ENCODE measurements around the gene PARD3. TPM values are rescaled to one million over a fixed set of nuclear protein-coding genes. Genes with fewer than 3 reads are reported as not detected.
A peak's percentile ranks its signal among the peaks of the same experiment; 100 is the strongest.

Gene PARD3
- total and polyA plus RNA-seq, 12 donors, result 17.0 to 93.8 (median 47.3) TPM

DNA sequence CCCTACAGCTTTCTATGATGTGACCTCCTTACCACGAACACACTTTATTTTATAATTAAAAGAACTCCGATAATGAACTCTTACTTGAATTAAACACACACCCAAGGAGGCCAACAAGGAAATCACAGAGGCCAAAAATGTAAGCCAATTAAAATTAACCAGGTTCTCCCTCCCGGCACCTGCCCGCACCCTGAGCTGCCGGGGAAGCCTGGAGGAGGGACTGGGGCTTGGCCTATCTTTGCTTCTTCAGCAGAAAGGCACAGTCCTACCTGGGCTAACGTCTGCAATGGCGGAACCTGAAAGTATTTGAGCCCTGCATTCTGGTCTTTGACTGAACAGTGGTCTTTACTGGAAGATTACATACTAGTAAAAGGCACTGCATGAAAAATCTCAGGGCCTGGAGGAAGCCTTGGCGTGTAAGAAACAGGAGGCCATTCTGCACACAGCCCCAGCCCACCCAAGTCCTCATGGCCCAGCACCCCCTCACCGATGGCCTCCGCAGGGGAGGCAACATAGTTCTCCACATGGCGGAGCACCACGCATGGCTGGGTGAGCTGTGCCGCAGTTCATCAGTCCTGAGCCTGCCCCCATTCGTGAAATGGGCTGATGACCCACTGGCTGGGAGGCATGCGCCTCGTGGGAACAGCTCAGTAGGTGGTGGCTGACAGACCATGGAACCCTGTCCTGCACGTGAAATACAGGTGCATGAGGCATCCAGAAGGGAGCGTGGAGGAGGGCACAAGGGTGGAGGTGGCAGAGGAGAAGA, 173.8 kb downstream of the PARD3 start:
- peaks cover 0 to 25% of the 10 kb centered on the region in 2 donors for H3K4me1 ChIP-seq (replicated peaks in 1 of 2)
- H3K4me3 ChIP-seq, result no peak overlapping the region
- no peak overlapping the region for H3K27ac ChIP-seq
- H3K9me3 ChIP-seq (replicated peaks in 1 of 3), result no peaks in the 10 kb centered on the region
- no peaks in the 10 kb centered on the region for H3K27me3 ChIP-seq
- intact Hi-C loops (cut with DNase I), result no loop called here
- DNase-seq, result no peak
- WGBS, 4 donors, result 89 to 97% (median 95%) methylated on average over 11 to 18 of the region's 18 CpGs
- H3K36me3 ChIP-seq (replicated peaks in 1 of 2), result no peaks in the 10 kb centered on the region
- TF ChIP-seq POLR2A (IDR thresholded peaks at IDR 0.05), result no peak
- TF ChIP-seq, protein P1, sequence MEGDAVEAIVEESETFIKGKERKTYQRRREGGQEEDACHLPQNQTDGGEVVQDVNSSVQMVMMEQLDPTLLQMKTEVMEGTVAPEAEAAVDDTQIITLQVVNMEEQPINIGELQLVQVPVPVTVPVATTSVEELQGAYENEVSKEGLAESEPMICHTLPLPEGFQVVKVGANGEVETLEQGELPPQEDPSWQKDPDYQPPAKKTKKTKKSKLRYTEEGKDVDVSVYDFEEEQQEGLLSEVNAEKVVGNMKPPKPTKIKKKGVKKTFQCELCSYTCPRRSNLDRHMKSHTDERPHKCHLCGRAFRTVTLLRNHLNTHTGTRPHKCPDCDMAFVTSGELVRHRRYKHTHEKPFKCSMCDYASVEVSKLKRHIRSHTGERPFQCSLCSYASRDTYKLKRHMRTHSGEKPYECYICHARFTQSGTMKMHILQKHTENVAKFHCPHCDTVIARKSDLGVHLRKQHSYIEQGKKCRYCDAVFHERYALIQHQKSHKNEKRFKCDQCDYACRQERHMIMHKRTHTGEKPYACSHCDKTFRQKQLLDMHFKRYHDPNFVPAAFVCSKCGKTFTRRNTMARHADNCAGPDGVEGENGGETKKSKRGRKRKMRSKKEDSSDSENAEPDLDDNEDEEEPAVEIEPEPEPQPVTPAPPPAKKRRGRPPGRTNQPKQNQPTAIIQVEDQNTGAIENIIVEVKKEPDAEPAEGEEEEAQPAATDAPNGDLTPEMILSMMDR (IDR thresholded peaks at IDR 0.05), result no peak

DNA sequence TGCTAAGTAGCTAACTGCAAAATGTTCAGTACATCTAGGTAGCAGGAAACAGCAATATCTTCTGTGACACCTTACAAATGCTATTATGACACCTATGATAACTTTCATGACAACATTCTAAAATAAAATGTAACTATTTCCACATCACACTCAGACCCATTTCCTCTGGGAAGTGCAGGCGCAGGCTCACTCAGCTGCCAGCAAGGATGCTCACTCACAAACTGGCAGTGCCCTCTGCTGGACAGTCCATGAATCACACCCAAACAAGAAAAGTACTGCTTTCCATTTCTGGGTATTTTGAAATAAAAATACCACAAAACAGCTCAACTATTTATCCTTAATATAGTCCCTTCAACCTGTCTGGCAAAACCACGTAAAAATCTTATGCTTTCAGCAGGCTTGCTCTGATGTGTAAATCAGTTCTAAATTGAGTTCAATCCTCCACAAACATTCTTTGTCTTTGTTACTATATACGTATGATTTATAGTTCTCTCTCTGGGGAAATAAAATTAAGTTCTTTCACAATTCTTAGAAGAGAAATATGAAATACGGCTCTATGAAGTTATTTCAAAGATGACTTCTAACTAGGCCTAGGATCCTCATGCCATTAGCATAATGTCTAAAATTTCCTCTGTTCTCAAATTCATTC, 176.6 kb downstream of the PARD3 start:
- Histone ChIP-seq H3K9me3 (replicated peaks in 1 of 3) (no peaks in the 10 kb centered on the region), H3K4me3 (no peak overlapping the region), H3K27me3 (no peaks in the 10 kb centered on the region), H3K27ac (no peak overlapping the region), H3K36me3 (replicated peaks in 1 of 2) (no peaks in the 10 kb centered on the region), H3K4me1 (replicated peaks in 1 of 2) (peaks cover 0 to 25% of the 10 kb centered on the region in 2 donors)
- TF ChIP-seq, protein P1 (IDR thresholded peaks at IDR 0.05), result peak; percentile 91 to 97 (median 94)
- no peak for TF ChIP-seq POLR2A (IDR thresholded peaks at IDR 0.05)
- intact Hi-C loops (cut with DNase I), result loop anchor here (5.0 to 10.0 kb wide), 3 partner anchors 1304 to 1444 kb away; partner anchors contain the start of gene NRP1 (in 2 of the 2)
- WGBS, 4 donors, result 21 to 28% (median 22%) methylated on average over 4 of the region's 4 CpGs
- DNase-seq, result peak; percentile 82 to 96 (median 90)

DNA sequence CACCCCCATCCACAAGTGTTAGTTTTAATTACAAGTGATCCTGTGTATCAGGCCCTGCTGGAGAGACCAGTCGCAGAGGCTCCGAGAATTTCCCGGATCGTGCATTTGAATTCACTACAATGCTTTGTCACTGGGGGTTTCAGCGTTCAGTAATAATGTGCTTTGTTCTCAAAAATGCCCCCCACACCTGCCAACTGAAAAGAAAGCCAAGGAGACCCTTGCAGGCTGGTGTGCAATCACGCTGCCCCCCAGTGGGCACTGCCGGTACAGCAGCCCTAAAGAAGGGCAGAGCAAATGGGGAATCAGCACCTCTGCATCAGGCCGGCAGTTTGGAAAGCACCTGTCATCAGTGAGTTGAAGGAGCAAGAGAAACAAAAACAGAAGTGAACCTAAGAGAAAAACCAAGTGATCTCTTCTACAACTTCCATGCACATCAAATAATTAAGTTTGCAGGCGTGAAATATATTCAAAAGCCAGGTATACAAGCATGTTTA, 177.6 kb downstream of the PARD3 start:
- peak overlapping the region in 1 of 4 donors; percentile 4 for H3K4me3 ChIP-seq
- no peaks in the 10 kb centered on the region for H3K27me3 ChIP-seq
- 29 to 44% (median 33%) methylated on average over 2 to 9 of the region's 9 CpGs for WGBS, 4 donors
- no peaks in the 10 kb centered on the region for H3K36me3 ChIP-seq (replicated peaks in 1 of 2)
- DNase-seq, result peak; percentile 47 to 85 (median 64)
- peaks cover 0 to 25% of the 10 kb centered on the region in 2 donors for H3K4me1 ChIP-seq (replicated peaks in 1 of 2)
- no peaks in the 10 kb centered on the region for H3K9me3 ChIP-seq (replicated peaks in 1 of 3)
- intact Hi-C loops (cut with DNase I), result loop anchor here (5.0 to 10.0 kb wide), 3 partner anchors 1303 to 1443 kb away; partner anchors contain the start of gene NRP1 (in 2 of the 2)
- H3K27ac ChIP-seq, result no peak overlapping the region
- no peak for TF ChIP-seq POLR2A (IDR thresholded peaks at IDR 0.05)
- TF ChIP-seq, protein P1 (IDR thresholded peaks at IDR 0.05), result peak; percentile 83 to 96 (median 88)

DNA sequence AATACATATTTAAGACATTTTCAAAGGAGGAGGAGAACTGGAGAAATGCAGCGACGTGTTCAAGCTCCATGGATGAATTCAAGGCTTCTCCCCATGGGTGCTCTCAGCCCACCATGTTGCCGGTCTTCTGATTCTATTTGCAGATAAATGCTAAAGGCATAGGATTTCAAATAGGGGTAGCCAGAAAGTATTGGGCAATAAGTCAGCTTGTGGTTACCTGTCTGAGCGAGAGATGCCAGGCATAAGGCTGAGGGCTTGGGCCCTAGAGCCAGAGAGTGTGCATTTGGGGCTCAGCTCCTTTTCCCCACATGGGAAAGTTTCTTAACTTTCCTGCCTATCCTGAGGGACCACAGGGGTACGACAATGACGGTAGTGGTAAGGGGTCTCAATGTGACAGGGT, 180.0 kb downstream of the PARD3 start:
- TF ChIP-seq POLR2A (IDR thresholded peaks at IDR 0.05), result no peak
- TF ChIP-seq, protein P1 (IDR thresholded peaks at IDR 0.05), result no peak
- Histone ChIP-seq H3K4me3 (no peak overlapping the region), H3K9me3 (replicated peaks in 1 of 3) (no peaks in the 10 kb centered on the region), H3K27ac (no peak overlapping the region), H3K4me1 (replicated peaks in 1 of 2) (peaks cover 0 to 25% of the 10 kb centered on the region in 2 donors), H3K36me3 (replicated peaks in 1 of 2) (no peaks in the 10 kb centered on the region), H3K27me3 (no peaks in the 10 kb centered on the region)
- intact Hi-C loops (cut with DNase I), result loop anchor here (5.0 to 10.0 kb wide), 3 partner anchors 1300 to 1440 kb away; partner anchors contain the start of gene NRP1 (in 2 of the 2)
- no peak for DNase-seq
- 93 to 97% (median 95%) methylated on average over 6 of the region's 6 CpGs for WGBS, 4 donors
